NCI-H1930 (cell line): Measurements from ENCODE around the gene FTH1.
"Not testable (repeated sequence)": the region's sequence is repeated elsewhere in the genome, so short reads cannot be mapped to it uniquely, and the experiment has no call there.

Source experiments
- DNase-seq, 2 experiments: peaks; one replicate each; lab custom pipeline; 2025; lab: John Stamatoyannopoulos, UW

The FTH1 gene

DNA sequence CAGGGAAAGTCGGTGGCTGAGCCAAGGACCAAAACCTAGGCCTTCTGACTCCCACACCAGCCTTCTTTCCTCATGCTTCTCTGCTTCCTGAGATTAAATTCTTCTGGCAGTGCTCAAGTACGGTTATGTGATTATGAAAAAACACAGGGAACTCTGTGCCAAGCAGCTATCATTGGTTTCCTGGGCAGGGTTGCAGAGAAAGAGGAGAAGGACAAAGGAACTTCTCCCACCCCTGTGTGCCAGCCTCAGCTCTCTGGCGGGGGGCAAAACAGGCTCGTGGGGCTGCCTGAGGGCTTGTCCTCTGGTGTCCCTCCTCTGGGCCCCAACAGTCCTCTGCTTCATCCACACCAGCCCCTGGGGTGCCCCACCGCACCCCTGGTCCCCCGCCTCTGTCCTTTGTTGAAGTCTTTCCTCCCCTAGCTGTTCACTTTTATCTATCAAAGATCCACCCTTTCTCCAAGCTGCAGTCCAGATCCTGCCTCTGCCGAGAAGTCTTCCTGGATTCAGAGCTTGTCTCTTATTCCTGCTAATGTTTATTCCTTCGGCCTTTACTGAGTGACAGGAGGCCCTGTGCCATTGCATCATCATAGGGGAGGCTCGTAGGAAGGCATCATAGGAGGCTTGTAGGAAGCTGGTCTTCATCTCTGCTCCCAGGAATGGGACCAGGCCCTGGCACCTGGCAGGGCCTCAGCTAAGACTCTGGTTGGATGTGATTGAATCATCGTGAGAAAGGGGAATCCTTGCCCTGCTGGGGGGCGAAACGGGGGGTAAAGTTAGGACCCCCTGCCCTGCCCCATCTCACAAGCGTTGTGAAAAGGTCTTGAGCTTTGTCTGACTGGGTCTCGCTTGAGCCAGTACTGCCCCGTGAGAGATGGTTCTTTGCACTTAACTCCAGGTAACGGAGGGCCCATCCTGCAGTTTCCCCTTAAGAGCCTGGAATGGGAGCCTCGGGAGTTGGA lies 11.5 kb upstream of the FTH1 start:
- no peak for DNase-seq

DNA sequence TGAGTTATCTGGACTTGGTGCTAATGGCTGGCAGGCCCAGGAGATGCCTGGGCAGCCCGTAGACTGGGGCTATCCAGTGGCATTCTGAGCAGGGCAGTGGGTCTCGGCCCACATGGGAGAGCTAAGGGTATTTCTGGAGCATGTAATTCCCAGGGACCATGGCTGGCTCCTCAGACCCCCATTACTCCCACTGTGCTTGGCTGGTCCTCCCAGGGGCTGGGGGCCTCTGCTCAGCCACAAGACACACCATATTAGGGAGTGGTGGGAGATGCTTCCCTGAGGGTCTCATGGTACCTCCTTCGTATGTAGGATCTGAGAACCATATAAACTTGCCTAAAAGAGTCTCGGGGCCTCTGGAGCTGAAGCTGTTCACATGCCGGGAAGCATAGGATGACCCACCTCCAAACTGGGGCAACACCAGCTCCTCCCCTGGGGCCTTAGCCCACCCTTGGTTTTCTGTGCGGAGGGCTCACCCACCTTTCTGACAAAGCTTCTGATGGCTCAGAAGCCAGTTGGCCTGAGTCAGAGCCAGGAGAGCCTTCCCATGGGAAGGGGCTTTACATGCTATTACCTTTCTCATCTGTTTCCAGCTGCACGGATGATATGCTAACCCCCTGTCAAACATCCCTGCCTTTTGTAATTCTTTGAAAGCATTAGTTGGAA lies 9.5 kb upstream of the FTH1 start:
- DNase-seq, result no peak

DNA sequence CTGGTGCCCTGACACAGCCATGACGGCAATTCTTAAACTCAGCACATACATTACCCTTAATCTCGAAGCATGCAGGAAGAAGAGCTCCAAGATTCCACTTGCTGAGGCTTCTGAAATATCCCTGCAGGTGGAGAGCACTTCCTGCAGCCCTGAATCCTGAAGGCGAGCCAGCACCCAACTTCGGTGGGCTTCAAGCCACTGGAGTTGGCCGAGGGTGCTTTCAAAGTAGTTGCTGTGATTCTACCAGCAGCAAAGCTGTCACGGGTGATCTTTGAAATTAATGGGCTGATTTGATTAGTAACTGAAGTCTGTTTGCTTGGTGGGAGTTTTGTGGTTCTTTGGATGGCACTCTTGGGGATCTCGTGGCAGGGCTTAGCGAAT lies 9.0 kb upstream of the FTH1 start:
- DNase-seq, result no peak

DNA sequence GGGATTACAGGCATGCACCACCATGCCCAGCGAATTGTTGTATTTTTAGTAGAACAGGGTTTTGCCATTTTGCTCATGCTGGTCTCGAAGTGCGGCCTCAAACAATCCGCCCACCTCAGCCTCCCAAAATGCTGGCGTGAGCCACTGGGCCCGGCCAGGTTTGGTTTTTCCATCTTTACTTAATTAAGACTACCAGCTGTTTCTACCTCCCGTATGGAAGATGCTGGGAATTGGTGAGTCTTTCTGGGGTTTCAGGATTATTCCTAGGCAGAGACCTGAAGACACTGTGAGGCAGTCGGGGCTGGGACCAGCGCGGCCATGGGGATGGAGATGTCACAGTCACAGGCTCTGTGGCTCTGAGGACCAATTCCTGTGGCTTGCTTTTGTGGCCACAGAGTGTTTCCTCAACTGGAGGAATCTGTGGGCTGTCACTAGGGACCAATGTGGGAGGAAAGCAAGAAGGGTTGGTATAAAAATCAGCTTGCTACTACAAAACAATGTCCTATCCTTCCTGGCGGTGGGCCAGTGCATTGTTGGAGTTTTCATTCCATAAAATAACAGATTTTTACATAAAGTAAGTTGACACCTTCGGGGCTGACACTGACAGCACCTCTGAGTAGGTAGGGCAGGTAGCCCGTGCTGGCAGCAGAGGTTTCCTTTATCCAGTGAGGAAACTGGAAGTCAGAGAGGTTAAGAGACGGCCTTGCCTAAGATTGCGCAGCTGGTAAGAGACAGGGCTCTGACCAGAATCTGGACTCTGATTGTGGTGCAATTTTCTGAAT lies 8.4 kb upstream of the FTH1 start:
- DNase-seq, result no peak

DNA sequence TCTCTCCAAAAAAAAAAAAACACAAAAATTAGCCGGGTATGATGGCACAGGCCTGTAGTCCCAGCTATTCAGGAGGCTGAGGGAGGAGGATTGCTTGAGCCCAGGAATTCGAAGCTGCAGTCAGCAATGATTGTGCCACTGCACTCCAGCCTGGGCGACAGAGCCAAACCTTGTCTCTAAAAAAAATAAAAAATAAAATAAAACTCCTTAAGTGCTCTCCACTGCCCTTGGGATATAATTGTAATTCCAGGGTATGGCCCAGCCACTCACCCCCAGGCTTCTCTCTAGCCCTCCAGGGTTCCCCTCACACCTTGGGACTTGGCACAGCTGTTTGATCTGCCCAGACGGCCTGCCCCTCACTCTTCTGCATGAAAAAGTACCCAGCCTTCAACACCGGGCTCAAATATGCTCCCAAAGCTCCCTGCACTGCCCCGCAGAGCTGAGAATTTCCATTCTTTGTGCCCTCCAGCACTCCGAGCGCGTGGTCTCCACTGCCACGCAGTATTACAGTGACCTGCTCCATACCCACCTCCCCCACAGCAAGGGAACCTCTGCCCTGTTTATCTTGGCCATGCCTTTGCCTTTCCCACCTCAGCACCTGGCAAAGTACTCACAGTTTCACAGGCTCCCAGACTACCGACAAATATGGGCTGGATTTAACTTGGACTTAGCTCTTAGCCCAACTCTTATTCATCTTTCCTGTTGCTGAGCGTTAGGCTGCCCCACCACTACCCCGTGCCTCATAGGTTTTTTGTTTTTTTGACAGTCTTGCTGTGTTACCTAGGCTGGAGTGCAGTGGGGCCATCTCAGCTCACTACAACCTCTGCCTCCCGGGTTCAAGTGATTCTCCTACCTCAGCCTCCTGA lies 7.6 kb upstream of the FTH1 start:
- DNase-seq, result no peak

DNA sequence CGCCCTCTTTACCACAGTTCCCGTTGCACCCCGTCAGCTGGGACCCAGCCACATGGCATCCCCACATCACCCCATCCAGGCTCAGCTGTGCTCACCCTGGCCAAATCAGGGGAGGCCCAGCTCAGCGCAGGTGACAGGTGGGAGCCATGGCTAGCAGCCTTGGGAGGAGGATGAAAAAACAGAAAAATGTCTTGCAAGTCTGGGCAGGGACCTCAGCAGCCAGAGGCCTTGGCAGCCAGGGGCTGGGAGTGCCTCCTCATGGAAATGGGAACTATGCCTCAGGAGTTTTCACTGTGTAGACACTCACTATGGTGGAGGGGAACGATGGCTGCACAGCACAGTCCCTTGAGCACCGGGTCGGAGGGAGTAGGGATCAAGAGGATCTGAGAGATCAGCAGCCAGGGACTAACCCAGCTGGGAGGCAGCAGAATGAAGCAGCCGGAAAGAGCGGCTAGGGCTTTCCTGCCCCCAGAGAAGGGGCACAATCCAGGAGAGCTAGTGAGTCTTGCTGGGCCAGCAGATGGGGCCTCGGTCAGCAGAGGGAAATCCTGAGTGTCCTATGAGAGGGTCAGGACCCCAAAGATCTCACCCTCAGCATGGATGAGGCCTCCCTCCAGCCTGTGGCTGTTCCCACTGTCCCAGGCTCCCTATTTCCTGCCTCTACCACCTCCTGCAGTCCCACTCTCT lies 6.2 kb upstream of the FTH1 start:
- DNase-seq, result no peak

DNA sequence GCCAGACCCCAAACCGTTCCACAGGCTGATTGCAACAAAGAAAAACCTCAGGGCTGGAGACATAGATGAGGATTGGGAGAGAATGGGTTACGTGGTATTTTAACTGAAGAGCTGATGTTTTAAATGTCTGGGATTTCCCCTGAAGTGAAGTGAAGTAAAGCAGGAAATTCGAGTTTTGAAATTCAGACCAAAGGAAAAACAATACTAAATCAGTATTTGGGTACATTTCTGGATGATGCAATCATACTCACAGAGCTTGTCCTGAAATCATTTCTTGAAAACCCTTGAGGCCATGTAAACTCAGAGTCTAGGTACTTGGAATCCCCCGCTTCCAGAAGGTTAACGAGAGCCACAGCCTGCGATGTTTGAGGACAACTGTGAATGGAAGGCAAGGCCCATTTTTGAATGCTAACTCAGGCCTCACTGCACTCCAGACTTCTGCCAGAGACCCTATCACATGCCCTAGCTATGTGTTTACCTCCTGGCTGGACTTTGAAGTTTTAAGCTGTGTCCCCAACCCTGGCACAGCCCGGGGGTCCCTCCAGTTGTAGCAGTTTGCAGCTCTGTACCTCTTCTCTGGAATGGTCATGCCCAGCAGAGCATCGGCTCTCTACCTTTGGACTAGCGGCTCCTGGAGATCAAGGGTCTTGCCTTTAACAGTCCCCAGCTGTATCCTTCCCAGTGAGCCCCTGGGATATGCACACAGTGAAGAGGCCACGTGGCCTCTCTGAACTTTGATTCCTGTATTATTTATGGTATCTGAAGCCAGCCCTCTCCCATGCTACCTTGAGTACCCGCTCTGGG lies 5.4 kb upstream of the FTH1 start:
- DNase-seq, result no peak

DNA sequence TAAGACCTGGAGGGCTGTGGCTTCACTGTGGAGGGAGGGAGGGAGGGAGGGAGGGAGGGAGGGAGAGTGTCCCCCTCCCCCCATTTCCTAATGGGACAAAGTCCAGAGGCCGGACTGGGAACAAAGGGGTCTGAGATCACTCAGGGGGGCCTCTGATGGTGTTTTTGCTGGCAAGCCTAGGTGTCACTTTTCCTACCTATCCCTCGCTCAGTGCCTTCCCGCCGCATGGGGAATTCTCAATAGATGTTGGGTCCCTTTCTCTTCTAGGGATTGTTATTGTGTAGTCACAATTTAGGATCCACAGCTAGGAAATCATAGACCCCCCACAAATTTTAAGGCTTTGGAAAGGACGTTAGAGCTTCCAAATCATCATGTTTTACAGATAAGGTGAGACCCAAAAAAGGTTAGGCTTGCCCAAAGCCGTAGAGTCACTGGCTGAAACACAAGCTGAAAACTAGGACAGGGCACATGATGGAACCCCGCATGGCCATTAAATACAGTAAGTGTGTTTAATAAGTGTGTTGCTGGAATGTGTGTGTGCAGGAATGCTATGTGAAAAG lies 4.8 kb upstream of the FTH1 start:
- DNase-seq, result no peak

DNA sequence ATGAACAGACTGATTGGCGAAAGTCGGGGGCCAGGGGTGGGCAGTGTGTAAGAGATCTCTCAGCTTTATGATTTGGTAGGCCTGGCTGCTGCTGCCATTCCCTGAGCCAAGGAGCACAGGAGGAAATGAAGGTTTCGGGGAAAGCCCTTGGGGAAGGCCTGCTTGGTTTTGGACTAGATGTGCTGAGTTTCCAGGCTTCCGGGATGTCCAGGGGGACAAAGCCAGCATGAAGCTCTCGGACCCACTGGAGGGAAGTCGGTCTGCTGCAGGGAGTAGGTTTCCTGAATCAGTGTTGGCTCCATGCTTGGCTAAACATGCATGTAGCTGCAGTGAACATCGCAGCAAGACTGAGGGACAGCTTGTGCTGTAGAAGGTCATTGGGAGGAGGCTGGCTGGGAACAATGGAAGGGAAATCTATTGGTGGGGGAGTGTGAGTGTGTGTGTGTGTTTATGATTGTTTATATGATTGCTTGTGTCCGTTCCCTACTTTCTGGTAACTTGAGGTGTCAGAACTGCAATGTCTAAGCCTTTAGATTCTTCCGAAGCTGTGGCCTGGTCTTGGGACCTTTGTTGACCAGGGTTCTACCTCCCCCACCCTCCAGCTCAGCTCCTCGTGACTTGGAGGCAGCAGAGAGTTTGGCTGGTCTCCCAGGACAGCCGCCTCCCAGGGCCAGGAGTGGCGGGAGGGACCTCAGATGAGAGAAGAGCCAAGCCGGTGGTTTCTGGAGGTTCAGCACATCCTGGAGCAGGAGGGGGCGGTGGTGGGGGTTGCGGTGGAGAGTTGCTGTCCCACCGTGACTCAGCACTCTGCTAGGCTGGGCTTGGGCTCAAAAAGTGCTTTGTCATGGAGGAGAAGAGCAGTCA lies 4.0 kb upstream of the FTH1 start:
- DNase-seq, result peak; percentile 11 to 53

DNA sequence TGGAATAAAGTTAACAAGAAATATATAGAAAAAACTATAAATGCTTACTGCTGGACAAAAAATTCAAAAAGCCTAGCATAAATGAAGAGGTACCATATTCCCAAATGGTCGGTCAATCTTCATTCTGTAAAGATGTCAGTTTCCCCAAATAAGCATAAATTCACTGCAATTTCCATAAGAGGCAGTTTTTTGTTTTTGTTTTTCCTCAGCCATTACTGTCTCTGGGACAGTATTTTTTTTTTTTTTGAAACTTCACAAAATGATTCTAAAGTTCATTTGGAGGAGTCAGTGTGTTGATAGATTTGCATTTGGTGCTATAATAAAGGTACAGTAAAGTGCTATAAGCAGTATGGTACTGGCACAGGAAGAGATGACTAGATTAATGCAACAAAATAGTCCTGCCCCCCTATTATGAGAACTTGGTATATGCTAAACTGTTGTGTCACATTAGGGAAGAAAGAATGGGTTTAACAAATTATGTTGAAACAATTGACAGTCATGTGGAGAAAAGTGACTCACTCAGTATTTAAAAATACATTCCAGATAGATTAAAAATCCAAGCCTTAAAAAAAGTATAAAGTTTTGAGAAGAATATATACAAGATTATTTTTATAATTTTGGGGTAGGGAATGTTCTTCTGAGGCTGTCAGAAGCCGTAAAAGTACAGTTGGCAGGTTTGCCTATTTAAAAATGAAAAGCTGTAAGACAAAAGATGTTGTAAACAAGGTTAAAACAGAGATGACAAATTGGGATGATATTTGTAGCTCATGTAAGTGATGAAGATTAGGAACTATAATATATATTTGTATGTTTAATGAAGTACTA lies 2.6 kb upstream of the FTH1 start:
- no peak for DNase-seq

DNA sequence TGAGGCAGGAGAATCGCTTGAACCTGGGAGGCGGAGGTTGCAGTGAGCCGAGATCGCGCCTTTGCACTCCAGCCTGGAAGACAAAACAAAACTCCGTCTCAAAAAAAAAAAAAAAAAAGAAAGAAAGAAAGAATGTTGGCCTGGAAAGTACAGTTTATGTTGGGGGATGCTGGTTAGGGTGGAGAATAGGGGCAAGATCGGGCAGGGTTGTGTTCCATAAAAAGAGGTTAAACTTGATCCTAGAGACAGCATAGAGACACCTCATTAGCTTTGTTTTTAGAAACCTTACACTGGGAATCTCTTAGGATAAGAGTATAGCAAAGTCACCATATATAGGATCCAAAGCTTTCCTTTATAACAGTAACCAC lies 1.9 kb upstream of the FTH1 start:
- no peak for DNase-seq

DNA sequence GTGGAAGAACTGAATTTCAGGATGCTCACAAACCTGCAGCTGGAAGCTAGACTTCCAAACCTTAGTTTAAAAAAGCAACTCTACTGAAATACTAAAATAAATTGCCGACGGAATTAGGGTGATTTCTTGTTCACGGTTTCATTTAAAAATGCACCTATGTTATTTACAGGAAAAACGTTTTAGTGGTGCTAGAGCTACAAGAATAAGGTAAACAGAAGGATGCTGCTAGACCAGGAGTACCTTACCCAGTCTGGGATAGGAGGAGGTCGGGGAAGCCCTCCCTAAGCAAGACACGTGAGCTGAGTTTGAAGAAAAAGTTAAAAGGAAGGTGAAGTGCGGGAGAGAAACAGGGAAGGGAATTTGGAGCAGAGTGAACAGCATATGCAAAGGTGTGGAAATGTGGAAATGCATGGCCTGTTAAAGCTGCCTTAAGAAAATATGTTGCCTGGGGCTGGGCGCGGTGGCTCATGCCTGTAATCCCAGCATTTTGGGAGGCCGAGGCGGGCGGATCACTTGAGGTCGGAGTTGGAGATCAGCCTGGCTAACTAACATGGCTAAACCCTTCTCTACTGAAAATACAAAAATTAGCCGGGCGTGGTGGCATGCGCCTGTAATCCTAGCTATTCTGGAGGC lies 1.4 kb upstream of the FTH1 start:
- no peak for DNase-seq

DNA sequence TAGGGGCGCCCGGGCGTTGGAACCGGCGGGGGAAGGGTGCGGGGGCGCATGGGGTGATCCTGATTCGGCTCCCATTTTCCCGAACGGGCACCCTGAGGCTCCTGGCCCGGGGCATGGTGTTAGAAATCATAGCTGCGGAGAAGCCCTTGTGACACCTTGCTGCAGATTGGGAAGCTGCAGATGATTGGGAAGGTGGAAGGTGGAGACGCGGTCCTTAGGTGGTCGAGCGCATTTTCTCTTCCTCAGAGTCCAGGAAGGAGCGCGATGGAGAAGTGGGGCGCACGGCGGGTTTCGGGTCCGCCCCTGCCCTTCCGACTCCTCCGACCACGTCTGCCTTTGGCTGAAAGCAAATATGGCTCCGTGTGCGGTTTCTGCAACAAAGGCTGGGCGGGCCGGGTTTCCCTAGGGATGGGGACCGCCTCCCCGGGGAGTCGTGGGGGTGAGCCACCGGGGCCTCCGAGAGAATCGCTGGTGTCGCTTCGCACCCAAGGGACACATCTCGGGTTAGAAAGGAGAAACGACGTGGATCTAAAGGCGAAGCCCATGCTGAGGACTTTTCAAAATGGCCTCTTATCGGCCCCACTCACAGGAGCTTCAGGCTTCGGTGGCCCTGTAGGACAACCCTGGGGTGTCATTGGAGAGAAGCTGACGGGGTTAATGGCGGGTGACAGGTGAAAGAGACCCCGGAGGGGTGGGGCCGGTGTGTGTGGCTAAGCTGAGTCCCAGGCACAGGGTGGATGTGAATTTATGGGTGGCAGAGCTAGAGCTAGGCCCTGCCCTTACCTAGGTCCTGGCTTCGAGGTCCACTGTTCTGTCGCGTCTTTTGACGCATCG lies 707 bp upstream of the FTH1 start:
- DNase-seq, result peak in 1 of 2 experiments; percentile 23

DNA sequence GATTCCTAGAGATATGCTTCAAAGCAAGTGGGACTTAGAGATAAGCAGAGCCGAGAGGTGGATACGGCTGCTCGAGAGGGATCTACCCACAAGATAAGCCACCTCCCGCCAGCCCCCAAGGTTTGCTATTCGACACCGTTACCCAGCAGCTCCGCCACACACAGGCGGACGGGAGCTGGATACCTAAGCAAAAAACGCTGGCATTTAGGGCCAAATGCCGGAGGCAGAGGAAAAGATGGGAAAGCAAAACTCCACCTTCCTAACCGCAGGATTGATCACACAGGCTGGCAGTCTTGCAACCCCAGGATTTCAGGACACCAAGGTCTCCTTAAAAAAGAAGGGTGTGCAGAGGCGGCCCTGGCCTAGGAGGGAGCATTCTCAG lies 709 bp downstream of the FTH1 start:
- DNase-seq, result no peak

DNA sequence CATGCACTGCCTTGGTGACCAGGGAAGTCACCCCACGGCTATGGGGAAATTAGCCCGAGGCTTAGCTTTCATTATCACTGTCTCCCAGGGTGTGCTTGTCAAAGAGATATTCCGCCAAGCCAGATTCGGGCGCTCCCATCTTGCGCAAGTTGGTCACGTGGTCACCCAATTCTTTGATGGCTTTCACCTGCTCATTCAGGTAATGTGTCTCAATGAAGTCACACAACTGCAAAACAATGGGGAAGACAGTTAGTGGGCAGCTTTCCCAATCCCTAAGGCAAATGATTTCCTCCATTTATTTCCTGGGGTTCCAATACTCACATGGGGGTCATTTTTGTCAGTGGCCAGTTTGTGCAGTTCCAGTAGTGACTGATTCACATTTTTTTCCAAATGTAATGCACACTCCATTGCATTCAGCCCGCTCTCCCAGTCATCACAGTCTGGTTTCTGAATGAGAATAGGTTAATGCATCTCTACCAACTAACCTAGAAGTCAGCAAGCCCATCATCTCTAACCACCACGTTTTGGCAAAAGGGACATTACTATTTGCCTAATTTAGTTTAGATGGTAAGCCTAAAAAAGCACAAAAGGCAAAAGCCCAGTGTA lies 2.7 kb downstream of the FTH1 start:
- not testable (repeated sequence) for DNase-seq

DNA sequence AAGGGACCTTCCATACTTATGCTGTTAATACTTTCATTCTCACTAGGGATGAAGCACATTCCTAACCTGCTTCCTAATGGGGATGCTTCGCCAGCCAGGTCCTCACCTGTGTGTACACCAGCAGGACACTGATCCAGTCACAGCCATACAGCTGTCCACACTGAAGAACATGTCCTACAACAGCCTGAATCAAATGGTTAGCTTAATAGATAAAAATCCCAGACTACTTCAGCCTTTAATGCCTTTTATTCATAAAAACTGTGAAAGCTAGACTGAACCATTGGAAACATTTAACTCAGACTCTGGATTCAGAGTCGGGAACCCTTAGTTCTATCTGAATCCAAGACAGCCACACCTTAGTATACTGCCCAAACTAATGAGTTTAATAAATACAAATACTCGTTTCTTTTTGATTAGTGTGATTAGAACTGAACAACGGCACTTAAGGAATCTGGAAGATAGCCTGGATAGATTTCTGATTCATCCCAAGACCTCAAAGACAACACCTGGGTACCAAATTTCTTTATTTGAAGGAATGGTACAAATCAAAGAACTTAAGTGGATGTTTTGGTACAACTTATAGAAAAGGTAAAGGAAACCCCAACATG lies 3.3 kb downstream of the FTH1 start:
- DNase-seq, result no peak
